IMR-90 (cell line): ENCODE results near the gene NHSL2. TPM values are rescaled to one million over a fixed set of nuclear protein-coding genes. Genes with fewer than 3 reads are reported as not detected.

Experiments
- ATAC-seq: fragments of 200-7000 bp; cut with Tn5 transposase; 2 replicates; pipeline ENCODE4 v1.9.1; 2020; ENCODE audit warnings: low read depth, mild to moderate bottlenecking, moderate library complexity
- BruUV-seq: library from RNA; stranded (reverse); fragments of 400-500 nt; replicated peaks from 2 replicates; lab custom pipeline; 2021; lab: Mats Ljungman, UMichigan
- CTCF ChIA-PET: fragments of 300-600 bp; formaldehyde crosslinking; extraction: SDS; loops from one replicate; lab custom pipeline; 2021; ENCODE audit warnings: antibody characterized with exemption; lab: Yijun Ruan, JAX
- POLR2A ChIA-PET: fragments of 300-600 bp; sonication (Branson Sonifier 250); formaldehyde crosslinking; loops from one replicate; lab custom pipeline; 2022; ENCODE audit warnings: antibody characterized with exemption; ENCODE audit not compliant: unreplicated experiment; lab: Charles Lee
- DNase-seq: peaks from one replicate; pipeline ENCODE4 v3.0.0; 2013
- H2AFZ ChIP-seq: replicated peaks from 2 replicates; pipeline ENCODE3; 2013; ENCODE audit warnings: low read length, mild to moderate bottlenecking; ENCODE audit not compliant: poor library complexity
- H2AK5ac ChIP-seq: 2 replicates; pipeline ENCODE4 v1.6.1; 2013; ENCODE audit warnings: low read depth, low read length, inconsistent platforms
- H2AK9ac ChIP-seq: replicated peaks from 2 replicates; pipeline ENCODE3; 2013; ENCODE audit warnings: mild to moderate bottlenecking, low read depth, low read length, moderate library complexity; ENCODE audit not compliant: poor library complexity
- H2BK120ac ChIP-seq: 2 replicates; pipeline ENCODE4 v1.6.1; 2013; ENCODE audit warnings: low read depth, low read length, inconsistent platforms
- H2BK15ac ChIP-seq: 3 replicates; pipeline ENCODE4 v1.6.1; 2013; ENCODE audit warnings: low read depth, low read length, inconsistent platforms
- H2BK20ac ChIP-seq: 2 replicates; pipeline ENCODE4 v1.6.1; 2013; ENCODE audit warnings: low read depth, mild to moderate bottlenecking, inconsistent platforms, low read length, moderate library complexity
- H2BK5ac ChIP-seq: 2 replicates; pipeline ENCODE4 v1.6.1; 2013; ENCODE audit warnings: mild to moderate bottlenecking, low read depth, low read length, inconsistent platforms; ENCODE audit not compliant: poor library complexity, severe bottlenecking
- H3K14ac ChIP-seq: replicated peaks from 2 replicates; pipeline ENCODE4 v1.6.1; 2013; ENCODE audit warnings: low read depth, low read length, inconsistent platforms
- H3K18ac ChIP-seq: 2 replicates; pipeline ENCODE4 v1.6.1; 2013; ENCODE audit warnings: low read depth, low read length, control low read depth
- H3K23ac ChIP-seq: 2 replicates; pipeline ENCODE4 v1.6.1; 2013; ENCODE audit warnings: low read depth, low read length, inconsistent platforms
- H3K27ac ChIP-seq: 2 replicates; pipeline ENCODE4 v1.5.1; 2013; ENCODE audit warnings: mild to moderate bottlenecking, control low read depth, low read length; ENCODE audit not compliant: insufficient read depth
- H3K27me3 ChIP-seq: 2 replicates; pipeline ENCODE4 v1.6.1; 2013; ENCODE audit warnings: low read length; ENCODE audit not compliant: control insufficient read depth, insufficient read depth
- H3K36me3 ChIP-seq: 2 replicates; pipeline ENCODE4 v1.6.1; 2013; ENCODE audit warnings: low read length, mixed read lengths; ENCODE audit not compliant: control insufficient read depth, insufficient read depth
- H3K4ac ChIP-seq: 2 replicates; pipeline ENCODE4 v1.6.1; 2013; ENCODE audit warnings: low read depth, low read length, inconsistent platforms
- H3K4me1 ChIP-seq: 2 replicates; pipeline ENCODE4 v1.6.1; 2013; ENCODE audit warnings: low read length, mixed read lengths; ENCODE audit not compliant: control insufficient read depth, insufficient read depth
- H3K4me2 ChIP-seq: 2 replicates; pipeline ENCODE4 v1.6.1; 2013; ENCODE audit warnings: low read depth, mild to moderate bottlenecking, control low read depth, low read length, moderate library complexity
- H3K4me3 ChIP-seq: 2 replicates; pipeline ENCODE4 v1.5.1; 2013; ENCODE audit warnings: low read depth, mild to moderate bottlenecking, control low read depth, low read length, moderate library complexity; ENCODE audit not compliant: insufficient read depth
- H3K56ac ChIP-seq: 2 replicates; pipeline ENCODE4 v1.6.1; 2013; ENCODE audit warnings: low read length, inconsistent platforms; ENCODE audit not compliant: insufficient read depth; ENCODE audit errors: extremely low read depth
- H3K79me1 ChIP-seq, 2 experiments: 2 replicates each; pipeline ENCODE4 v1.6.1; 2013; ENCODE audit warnings: low read length in 2 of 2, inconsistent platforms in 1 of 2, low read depth in 1 of 2
- H3K9ac ChIP-seq: 2 replicates; pipeline ENCODE4 v1.6.1; 2013; ENCODE audit warnings: low read depth, low read length, control low read depth
- H3K9me1 ChIP-seq: 2 replicates; pipeline ENCODE4 v1.6.1; 2013; ENCODE audit warnings: low read length, inconsistent platforms; ENCODE audit not compliant: insufficient read depth
- H3K9me3 ChIP-seq: 2 replicates; pipeline ENCODE4 v1.6.1; 2013; ENCODE audit warnings: low read length; ENCODE audit not compliant: control insufficient read depth, insufficient read depth
- H4K20me1 ChIP-seq: 2 replicates; pipeline ENCODE4 v1.6.1; 2013; ENCODE audit warnings: low read length, inconsistent platforms; ENCODE audit not compliant: insufficient read depth
- H4K5ac ChIP-seq: 2 replicates; pipeline ENCODE4 v1.6.1; 2013; ENCODE audit warnings: mild to moderate bottlenecking, low read depth, low read length, control low read depth
- H4K8ac ChIP-seq, 2 experiments: 2 replicates each; pipeline ENCODE4 v1.6.1; 2013; ENCODE audit warnings: low read depth in 2 of 2, low read length in 2 of 2, control low read depth in 1 of 2, inconsistent platforms in 1 of 2
- H4K91ac ChIP-seq: 2 replicates; pipeline ENCODE4 v1.6.1; 2013; ENCODE audit warnings: low read depth, low read length, inconsistent platforms; ENCODE audit not compliant: insufficient read depth
- BHLHE40 ChIP-seq: fragments of 150-350 bp; IDR thresholded peaks from 2 replicates; pipeline ENCODE4 v1.6.1; 2016; ENCODE audit warnings: mild to moderate bottlenecking, low read depth, low read length
- CEBPB ChIP-seq: IDR thresholded peaks from 2 replicates; pipeline ENCODE4 v1.6.1; 2012; ENCODE audit warnings: low read depth, low read length, improper control_type of control experiment
- CHD1 ChIP-seq: IDR thresholded peaks from 2 replicates; pipeline ENCODE4 v1.6.1; 2012; ENCODE audit warnings: low read depth, low read length, improper control_type of control experiment
- FOS ChIP-seq: fragments of 150-350 bp; IDR thresholded peaks from 2 replicates; pipeline ENCODE4 v1.6.1; 2016; ENCODE audit warnings: low read depth, low read length
- MAFK ChIP-seq: IDR thresholded peaks from 2 replicates; pipeline ENCODE4 v1.6.1; 2012; ENCODE audit warnings: low read depth, low read length, improper control_type of control experiment
- MAZ ChIP-seq: IDR thresholded peaks from 2 replicates; pipeline ENCODE4 v1.6.1; 2012; ENCODE audit warnings: low read depth, mild to moderate bottlenecking, low read length, improper control_type of control experiment, moderate library complexity, borderline replicate concordance
- MXI1 ChIP-seq: IDR thresholded peaks from 2 replicates; pipeline ENCODE4 v1.6.1; 2012; ENCODE audit warnings: low read depth, mild to moderate bottlenecking, low read length, moderate library complexity, borderline replicate concordance
- NFE2L2 ChIP-seq: fragments of 150-350 bp; IDR thresholded peaks from 2 replicates; pipeline ENCODE4 v1.6.1; 2016; ENCODE audit warnings: low read depth, mild to moderate bottlenecking, low read length
- POLR2A ChIP-seq: IDR thresholded peaks from 2 replicates; pipeline ENCODE4 v1.6.1; 2012; ENCODE audit warnings: mild to moderate bottlenecking, low read depth, low read length
- RAD21 ChIP-seq: IDR thresholded peaks from 2 replicates; pipeline ENCODE4 v1.6.1; 2012; ENCODE audit warnings: low read length, improper control_type of control experiment
- RCOR1 ChIP-seq: IDR thresholded peaks from 2 replicates; pipeline ENCODE4 v1.6.1; 2012; ENCODE audit warnings: mild to moderate bottlenecking, low read length, improper control_type of control experiment; ENCODE audit not compliant: insufficient replicate concordance
- RFX5 ChIP-seq: IDR thresholded peaks from 2 replicates; pipeline ENCODE4 v1.8.0; 2012; ENCODE audit warnings: low read depth, mild to moderate bottlenecking, low read length, moderate library complexity
- SMC3 ChIP-seq: fragments of 150-350 bp; IDR thresholded peaks from 2 replicates; pipeline ENCODE4 v1.6.1; 2016; ENCODE audit warnings: low read depth, mild to moderate bottlenecking, antibody characterized with exemption, low read length, moderate library complexity
- WGBS, 2 experiments: methylation state at CpG; one replicate each; pipeline versions ENCODE4 v1.1.5 to v1.1.7; 2013; ENCODE audit warnings: missing lambda C conversion rate in 2 of 2; ENCODE audit not compliant: insufficient read length in 1 of 2; ENCODE audit errors: extremely low coverage in 2 of 2; 5-methylcytosine and 5-hydroxymethylcytosine counted together
- dilution Hi-C: fragments of 300-500 bp; cut with HindIII; formaldehyde crosslinking; loops from one replicate; pipeline ENCODE4 v1.14.3; 2018; ENCODE audit warnings: low sequenced_read_pairs; ENCODE audit not compliant: unreplicated experiment
- in situ Hi-C: fragments of 300-500 bp; cut with MboI; formaldehyde crosslinking; loops from 3 replicates; pipeline ENCODE4 v1.14.3; 2019; ENCODE audit warnings: low sequenced_read_pairs, inconsistent platforms, mixed read lengths
- intact Hi-C: fragments of 100-400 bp; cut with micrococcal nuclease; formaldehyde crosslinking; loops from 2 replicates; pipeline ENCODE4 v1.10.0; 2022
- polyA plus RNA-seq, 3 experiments: library from polyadenylated mRNA; depleted of rRNA; stranded (reverse); fragments of >200 nt; gene quantifications; 2 replicates each; pipeline ENCODE4 v1.2.3, GENCODE V29; 2012; ENCODE audit warnings: low replicate concordance in 1 of 3
- total RNA-seq: library from RNA; depleted of rRNA; stranded (reverse); fragments of >200 nt; gene quantifications from 2 replicates; pipeline ENCODE4 v1.2.3, GENCODE V29; 2012
- TF ChIP-seq, protein P1 (sequence below): conservative IDR thresholded peaks from 2 replicates; pipeline ENCODE4 v1.5.1; 2012; ENCODE audit warnings: mild to moderate bottlenecking, low read depth, low read length, improper control_type of control experiment
- TF ChIP-seq, protein P2 (sequence below): fragments of 150-350 bp; IDR thresholded peaks from 2 replicates; pipeline ENCODE4 v1.6.1; 2017; ENCODE audit warnings: mild to moderate bottlenecking, antibody characterized with exemption, low read length, low read depth
- TF ChIP-seq, protein P3 (sequence below): fragments of 150-350 bp; IDR thresholded peaks from 2 replicates; pipeline ENCODE4 v1.6.1; 2016; ENCODE audit warnings: low read depth, mild to moderate bottlenecking, low read length, moderate library complexity, borderline replicate concordance

NHSL2 gene
- total and polyA plus RNA-seq, 2 of the 4 experiments (the other 2 are of a cell fraction): 0.72 to 0.75 TPM

DNA sequence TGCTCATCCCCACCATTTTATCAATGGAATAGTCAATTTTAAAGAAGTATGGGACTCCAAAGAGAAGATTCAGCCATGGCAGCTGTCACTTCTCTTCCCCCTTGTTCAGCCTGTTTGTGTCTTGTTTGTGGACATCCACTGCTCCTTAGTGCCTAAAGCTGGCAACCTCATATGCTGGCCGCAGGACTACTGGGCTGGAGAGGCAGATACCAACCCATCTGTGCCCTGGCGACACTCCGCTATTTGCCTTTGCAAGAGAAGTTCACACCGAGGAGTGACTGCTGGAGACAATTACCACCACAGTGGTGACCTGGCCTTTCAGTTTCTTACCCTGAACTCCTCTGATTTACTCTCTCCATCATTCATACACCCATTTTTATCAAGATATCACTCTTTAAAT lies 64.3 kb downstream of the NHSL2 start:
- ATAC-seq (no peak), DNase-seq (no peak)
- Histone ChIP-seq H3K79me1 (no peaks in the 10 kb centered on the region), H4K5ac (no peak overlapping the region), H2BK5ac (no peak overlapping the region), H3K9me3 (no peaks in the 10 kb centered on the region), H2BK120ac (no peak overlapping the region), H3K4me2 (no peak overlapping the region), H2AK5ac (no peak overlapping the region), H2AFZ (no peak overlapping the region), H4K20me1 (no peaks in the 10 kb centered on the region), H3K9ac (no peak overlapping the region), H2BK15ac (no peak overlapping the region), H2AK9ac (no peak overlapping the region), H4K8ac (no peak overlapping the region), H3K4ac (no peak overlapping the region), H4K91ac (no peak overlapping the region), H3K27ac (no peak overlapping the region), H3K23ac (no peak overlapping the region), H2BK20ac (no peak overlapping the region), H3K18ac (no peak overlapping the region), H3K27me3 (peaks cover 37% of the 10 kb centered on the region), H3K4me1 (no peaks in the 10 kb centered on the region), H3K36me3 (no peaks in the 10 kb centered on the region), H3K14ac (no peak overlapping the region), H3K56ac (no peak overlapping the region), H3K9me1 (no peaks in the 10 kb centered on the region), H3K4me3 (no peak overlapping the region)
- dilution Hi-C loops: no loop called here
- ChIA-PET CTCF (no interaction called here), POLR2A (no interaction called here)
- TF ChIP-seq, protein P1, sequence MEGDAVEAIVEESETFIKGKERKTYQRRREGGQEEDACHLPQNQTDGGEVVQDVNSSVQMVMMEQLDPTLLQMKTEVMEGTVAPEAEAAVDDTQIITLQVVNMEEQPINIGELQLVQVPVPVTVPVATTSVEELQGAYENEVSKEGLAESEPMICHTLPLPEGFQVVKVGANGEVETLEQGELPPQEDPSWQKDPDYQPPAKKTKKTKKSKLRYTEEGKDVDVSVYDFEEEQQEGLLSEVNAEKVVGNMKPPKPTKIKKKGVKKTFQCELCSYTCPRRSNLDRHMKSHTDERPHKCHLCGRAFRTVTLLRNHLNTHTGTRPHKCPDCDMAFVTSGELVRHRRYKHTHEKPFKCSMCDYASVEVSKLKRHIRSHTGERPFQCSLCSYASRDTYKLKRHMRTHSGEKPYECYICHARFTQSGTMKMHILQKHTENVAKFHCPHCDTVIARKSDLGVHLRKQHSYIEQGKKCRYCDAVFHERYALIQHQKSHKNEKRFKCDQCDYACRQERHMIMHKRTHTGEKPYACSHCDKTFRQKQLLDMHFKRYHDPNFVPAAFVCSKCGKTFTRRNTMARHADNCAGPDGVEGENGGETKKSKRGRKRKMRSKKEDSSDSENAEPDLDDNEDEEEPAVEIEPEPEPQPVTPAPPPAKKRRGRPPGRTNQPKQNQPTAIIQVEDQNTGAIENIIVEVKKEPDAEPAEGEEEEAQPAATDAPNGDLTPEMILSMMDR: no peak
- TF ChIP-seq RAD21 (no peak), RFX5 (no peak), CEBPB (no peak), CHD1 (no peak), POLR2A (no peak), NFE2L2 (no peak), SMC3 (no peak), RCOR1 (no peak), BHLHE40 (no peak), FOS (no peak), MAZ (no peak), MXI1 (no peak), MAFK (no peak)
- TF ChIP-seq, protein P2, sequence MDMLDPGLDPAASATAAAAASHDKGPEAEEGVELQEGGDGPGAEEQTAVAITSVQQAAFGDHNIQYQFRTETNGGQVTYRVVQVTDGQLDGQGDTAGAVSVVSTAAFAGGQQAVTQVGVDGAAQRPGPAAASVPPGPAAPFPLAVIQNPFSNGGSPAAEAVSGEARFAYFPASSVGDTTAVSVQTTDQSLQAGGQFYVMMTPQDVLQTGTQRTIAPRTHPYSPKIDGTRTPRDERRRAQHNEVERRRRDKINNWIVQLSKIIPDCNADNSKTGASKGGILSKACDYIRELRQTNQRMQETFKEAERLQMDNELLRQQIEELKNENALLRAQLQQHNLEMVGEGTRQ: no peak
- TF ChIP-seq, protein P3, sequence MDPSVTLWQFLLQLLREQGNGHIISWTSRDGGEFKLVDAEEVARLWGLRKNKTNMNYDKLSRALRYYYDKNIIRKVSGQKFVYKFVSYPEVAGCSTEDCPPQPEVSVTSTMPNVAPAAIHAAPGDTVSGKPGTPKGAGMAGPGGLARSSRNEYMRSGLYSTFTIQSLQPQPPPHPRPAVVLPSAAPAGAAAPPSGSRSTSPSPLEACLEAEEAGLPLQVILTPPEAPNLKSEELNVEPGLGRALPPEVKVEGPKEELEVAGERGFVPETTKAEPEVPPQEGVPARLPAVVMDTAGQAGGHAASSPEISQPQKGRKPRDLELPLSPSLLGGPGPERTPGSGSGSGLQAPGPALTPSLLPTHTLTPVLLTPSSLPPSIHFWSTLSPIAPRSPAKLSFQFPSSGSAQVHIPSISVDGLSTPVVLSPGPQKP: no peak
- BruUV-seq: no TSS peak
- intact Hi-C loops: no loop called here
- WGBS, 2 experiments: 66% methylated on average over 3 of the region's 4 CpGs; no CpG with 5 or more reads in 1 of the 2 experiments
- in situ Hi-C loops: no loop called here
